Activated T-cell treated with anti-CD3 and anti-CD28 coated beads, Interleukin-2, amount 50 U/mL, for 1 hour (primary cell): ENCODE data around the gene MN1.

ENCODE experiments used
- DNase-seq: peaks from one replicate; pipeline ENCODE4 v3.0.0-alpha.2; 2020

MN1 gene

DNA sequence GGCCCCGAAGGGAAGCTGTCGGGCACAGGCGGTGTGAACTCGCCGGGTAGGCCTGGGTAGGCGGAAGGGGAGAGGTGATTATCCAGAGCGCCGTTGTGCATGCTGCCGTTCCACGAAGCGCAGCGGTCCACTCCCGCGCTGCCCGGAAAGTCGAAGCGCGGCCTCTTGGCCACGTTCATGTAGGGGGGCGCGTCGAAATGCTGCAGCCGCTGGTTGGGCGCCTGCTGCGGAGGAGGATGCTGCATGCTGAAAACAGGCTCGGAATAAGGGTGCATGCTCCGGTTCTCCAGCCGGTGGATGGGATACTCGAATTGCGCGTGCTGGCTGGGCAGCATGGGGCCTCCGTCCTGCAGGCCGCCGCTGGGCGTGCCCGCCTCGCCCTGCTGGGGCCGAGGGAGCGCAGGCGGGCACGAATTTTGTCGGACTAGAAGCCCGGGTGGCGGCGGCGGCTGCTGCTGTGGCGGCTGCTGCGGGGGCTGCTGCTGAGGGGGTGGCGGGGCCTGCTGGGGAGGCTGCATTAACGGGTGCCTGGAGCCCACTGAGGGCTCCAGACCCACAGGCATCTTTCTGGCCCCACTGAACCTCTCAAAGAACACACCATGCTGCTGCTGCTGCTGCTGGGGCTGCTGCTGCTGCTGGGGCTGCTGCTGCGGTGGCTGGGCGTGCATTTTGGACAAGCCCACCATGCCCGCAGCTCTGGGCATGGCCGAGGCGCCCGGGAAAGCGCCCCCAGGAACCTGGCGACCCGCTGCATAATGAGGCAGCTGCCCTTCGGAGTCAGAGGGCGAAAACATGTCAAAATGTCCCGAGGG, 2.3 kb downstream of the MN1 start:
- no peak for DNase-seq

DNA sequence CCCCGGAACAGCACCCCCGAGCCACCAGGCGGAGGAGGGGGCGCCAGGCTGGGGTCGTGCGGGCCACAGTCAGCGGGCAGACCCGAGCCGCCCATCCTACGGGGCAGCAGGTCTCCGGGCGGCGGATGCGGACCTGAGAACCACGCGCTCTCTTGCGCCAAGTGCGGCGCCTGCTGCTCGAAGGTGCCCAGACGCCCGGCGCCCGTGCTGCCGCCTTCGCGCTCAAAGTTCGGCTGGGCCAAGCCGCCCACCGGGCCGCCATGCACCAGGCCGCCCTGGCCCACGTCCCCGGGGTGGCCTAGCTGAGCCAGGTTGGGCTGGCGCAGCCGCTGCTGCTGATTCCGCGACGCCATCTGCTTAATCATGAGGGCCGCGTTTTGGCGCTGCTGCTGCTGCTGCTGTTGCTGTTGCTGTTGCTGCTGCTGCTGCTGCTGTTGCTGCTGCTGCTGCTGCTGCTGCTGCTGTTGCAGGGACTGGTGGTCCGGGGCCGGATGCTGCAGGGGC, 3.0 kb downstream of the MN1 start:
- DNase-seq: no peak

- no peak for DNase-seq
Observed at GRCh38 chr22:27797520-27798391, 3.8 kb downstream of the MN1 start.

- DNase-seq: no peak
Observed at GRCh38 chr22:27796829-27797519, 4.6 kb downstream of the MN1 start.

DNA sequence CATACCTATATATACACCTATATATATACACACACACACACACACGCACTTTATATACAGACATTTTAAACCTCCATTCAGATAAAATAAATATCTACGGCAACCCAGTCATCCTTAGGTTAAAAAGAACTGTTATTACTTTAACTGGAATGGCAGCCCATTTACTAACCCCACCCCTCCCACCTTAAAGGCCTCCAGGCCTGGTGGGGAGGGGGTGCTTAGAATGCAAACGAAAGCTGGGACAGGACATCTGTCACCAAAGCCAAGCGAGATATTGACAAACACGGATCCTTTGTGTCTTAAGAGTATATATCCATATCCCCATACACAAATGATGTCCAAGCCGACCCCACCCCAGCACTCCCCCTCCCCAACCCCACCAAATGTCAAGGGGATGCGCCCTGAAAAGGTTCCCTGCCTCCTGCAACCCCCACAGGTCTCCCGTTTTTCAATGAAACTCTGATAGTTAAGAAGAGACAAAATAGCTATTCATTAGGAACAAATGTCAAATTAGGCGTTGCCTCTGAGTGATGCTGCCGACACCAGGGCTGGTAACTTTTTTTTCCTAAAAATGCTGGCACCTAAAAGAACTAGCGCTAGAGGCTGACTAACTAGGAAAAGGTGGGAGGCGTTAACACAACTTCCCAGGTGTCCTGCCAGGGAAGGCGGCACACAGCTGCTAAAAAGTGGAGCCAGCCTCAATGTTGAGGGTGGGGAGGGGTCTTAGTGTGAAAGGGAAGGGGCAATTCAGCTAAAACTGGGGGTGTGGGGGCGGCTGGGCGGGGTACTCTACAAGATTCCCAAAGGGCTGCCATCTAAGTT, 5.6 kb downstream of the MN1 start:
- no peak for DNase-seq

DNA sequence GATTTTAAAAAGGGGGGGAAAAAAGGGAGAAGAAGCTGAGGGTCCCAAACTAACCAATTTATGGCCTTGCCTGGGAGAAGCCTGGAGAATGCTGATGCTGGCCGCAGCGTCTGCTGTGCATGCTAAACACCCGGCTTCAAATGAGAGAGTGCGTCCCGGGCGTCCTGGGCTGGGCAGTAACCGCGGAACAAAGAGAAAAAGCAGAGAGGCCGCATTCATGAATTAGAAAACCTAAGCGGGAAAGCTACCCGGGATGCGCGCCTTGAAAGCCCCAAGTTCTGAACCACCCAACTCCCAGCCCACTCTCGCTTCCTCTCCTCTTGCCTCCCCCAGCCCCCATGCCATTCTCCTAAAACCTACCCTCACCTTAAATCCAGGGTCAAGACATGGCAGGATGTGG, 6.5 kb downstream of the MN1 start:
- no peak for DNase-seq

DNA sequence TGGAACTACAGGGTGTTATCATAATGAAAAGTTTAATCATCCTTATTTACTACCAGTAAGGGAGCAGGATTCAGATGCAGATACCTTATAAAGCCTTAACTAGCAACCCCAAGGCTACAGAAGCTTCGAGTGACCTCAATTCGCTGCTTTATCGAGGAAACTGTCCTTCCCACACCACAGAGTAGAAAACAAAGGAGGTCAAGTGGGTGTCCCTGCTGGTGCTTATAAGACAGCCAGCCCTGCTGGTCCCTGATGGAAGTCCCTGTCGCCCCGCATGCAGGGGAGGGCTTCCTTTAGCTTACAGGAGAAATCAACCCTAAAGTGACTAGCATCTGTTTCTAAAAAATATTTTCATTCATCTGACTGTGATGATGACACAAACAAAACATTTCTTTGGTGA, 7.3 kb downstream of the MN1 start:
- no peak for DNase-seq

DNA sequence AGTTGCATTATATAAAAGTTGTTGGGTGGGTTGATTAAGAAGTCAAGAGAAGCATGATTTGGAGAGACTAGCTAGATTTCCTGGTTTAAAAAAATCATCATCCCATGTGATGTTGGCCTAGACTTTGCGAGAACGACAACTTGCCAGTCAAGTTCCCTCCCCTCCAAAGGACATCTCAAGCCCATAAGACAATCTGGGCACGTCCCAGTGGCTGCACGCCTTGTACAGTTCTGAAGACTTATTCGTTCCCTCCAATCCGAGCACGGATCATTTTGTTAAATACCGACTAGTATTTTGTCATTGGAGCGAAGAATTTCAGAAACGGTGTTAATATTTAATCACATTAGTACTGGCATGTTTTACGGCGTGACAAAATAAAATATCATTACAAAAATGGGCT, 8.0 kb downstream of the MN1 start:
- DNase-seq: no peak

DNA sequence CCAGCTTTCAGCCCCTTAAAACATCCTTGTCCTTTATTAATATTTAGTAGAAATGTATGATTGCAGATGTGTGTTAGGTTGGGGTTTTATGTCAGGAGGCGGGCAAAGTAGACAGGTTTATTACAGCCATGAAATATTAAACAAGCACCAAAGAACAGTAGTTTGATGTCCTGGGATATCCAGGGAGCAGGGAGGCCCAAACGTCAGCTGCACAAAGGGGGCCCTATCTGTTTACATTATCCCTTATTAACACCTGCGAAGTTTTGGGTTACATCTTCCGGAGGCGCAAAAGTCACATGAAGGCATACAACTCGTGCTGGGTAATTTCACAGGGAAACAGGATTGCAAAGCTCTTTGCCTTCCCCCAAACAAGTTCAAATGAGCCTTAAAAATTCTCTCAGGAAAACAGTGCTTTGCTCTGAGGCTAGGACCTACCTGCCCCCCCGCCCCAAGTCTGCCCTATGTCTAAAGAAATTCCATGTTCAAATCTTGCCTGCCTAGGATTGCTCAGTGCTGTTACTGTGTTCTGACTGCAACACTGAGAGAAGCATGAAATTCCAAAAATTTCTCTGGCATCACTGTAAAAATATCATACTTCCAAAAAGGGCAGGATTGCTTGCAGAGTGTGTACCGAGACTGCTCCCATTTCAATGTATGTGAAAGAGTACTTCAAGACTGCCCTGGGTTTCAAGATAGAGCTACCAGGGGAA, 8.9 kb downstream of the MN1 start:
- DNase-seq: no peak

DNA sequence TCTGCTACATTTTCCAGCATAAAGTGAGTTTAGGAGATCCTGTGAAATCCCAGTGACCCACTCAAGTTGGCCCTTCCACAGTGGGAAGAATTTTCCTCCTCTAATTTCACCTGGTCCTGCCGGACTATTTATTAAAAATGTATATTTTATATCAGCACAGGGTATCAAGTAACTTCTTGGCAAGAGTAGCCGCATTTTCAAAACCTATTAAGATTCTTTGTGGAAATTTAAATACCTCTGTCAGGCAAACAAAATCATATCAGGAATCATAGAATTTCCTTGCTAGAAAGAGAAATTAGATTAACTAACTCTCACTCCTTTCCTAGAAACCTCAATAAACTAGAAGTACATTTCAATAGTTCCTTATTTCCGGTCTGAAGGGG, 9.7 kb downstream of the MN1 start:
- no peak for DNase-seq

GRCh38 chr22:27791159-27791858, 10.2 kb downstream of the MN1 start:
- DNase-seq: no peak

DNA sequence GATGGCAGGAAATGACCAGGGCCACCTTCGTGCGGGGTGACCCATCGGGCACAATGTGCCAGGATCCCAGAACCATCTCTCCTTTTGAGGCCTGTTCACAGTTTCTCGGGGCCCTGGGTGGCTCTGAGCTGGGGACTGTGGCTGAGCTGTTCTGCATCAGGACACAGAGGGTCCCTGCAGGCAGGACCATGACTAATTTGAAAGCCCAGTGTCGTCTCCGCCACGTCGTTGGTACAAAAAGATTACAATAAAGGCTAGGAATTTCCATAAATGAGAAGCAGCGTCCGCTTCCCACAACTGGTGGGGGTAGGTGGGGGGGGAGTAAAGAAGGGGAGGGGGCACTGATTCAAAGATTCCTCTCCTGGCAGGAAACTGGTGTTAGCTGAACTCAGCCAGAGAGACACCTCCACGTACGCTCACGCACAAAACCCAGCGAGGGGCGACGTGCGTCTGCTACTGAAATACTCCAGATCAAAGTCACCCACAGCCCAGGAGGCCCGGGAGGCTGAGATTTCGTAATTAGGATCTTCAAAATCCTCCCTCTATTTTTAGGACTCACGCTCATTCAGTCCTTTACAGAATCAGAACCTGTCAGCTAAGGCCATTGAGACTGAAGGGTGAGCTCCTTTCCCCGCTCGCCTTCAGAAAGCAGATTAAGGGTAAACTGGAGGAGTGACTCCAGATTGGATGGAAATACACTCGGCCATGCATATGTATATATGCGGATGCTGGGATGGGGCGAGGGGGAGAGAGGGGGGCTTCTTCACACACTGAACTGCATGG, 11.0 kb downstream of the MN1 start:
- DNase-seq: no peak

DNA sequence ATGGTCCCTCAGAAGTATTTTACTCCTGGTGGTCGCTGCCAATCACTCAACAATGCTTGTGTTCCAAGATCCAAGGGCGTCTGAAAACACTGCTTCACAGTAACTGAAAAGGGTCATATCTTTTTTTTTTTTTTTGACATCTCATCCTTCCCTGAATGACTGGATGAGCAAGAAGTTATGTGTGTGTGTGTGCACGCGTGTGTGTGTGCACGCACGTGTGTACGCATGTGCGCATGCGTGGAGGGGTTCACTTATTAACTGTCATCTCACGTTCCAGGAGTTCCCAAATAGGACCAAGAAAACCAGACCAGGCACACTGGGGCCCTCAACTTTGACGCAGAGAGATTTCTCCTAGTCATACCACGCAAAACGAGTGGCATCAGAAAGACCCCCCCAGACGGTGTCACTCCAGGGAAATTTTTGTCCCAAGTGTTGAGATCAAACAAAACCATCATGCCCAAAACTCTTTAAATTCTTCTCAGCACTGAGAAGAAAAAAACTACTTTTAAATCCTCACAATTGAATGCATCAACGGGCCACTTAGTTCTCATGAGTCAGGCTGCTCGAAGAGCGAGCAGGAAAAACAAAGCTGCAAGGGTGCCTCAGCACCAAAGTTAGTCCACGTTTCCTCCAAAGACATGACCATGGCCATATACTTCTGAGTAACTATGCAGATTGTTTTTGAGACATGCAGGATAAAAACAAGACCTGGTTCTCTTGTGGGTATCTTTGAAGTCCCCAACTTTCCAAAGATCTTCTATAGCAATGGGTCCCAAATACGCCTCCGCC, 12.9 kb downstream of the MN1 start:
- no peak for DNase-seq

DNA sequence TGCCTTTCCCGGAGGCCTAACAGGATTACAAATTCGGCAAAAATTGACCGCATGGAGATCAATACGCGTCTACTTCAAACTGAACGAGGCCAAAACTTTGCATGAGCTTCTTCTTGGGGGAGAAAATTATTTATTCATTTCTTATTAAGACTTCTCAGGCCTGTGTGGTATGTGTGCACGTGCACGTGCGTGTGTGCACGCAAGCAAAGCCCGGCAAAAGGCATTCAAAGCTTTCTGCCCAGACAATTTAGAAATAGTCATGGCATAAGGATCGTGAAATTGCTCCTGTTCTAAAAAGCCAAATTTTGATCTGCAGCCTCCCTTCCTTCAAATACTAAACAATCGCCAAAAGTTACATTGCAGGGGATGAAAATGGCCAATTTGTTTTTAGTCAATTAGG, 14.6 kb downstream of the MN1 start:
- DNase-seq: no peak

DNA sequence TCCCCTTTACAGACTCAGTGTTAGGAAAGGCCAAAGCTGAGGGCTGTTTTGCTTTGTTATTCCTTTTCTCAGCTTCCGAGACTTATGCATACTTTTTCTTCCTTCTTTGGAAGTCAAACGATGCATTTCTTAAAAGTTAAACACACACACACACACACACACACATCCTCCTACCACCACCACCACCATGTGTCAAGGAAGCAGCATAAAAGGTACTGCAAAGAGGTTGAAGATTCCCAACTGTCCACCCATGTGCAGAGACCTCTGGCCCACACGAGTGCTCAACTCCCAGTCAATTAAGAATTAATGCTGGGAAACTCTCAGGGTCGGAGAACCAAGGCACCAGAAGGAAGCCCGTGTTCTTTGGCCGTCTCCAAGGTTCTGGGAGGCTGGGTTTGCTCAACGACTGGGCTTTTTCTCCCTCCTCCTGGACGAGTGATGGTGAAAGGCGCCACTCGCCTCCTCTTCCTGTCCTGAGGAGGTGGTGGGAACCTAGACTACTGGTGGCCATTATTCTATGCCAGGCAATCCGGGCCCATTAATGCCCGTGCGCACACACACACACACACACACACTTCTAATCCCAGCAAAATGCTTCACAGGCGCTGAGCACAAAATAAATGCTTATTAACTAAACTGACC, 15.1 kb downstream of the MN1 start:
- DNase-seq: no peak

DNA sequence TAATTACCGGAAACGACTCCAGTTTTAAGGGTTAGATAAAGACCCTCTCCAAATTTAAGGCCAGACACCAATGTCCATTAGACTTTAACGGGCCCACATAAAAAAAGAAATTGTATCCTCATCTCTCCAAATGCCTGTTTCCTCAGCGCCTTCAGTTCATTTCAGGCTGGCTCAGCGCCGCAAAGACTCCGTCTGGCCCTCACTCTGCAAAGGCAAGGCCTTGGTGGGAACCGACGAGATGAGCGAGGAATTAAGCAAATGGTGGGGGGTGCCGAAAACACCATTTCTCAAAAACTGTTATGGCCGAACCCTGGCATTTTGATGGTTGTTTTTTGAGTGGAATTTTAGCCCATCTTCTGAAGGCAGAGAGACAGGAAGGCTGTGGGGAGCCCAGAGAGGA, 15.7 kb downstream of the MN1 start:
- DNase-seq: no peak

DNA sequence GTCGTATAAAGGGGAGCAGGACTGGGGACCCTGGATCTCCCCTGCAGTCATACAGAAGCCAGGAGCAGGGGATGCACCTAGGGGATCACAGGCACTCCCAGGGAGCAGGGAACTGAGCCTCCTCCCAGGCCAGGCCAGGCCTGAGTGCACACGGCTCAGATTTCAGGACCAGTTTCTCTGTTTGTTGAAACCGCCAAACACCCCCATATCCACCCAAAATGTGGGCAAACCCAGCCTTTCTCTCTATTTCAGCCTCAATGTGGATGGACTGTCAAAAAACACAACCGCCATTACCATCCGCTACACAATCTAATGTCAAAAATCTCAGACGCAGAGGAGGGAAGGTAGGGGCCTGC, 17.5 kb downstream of the MN1 start:
- no peak for DNase-seq

DNA sequence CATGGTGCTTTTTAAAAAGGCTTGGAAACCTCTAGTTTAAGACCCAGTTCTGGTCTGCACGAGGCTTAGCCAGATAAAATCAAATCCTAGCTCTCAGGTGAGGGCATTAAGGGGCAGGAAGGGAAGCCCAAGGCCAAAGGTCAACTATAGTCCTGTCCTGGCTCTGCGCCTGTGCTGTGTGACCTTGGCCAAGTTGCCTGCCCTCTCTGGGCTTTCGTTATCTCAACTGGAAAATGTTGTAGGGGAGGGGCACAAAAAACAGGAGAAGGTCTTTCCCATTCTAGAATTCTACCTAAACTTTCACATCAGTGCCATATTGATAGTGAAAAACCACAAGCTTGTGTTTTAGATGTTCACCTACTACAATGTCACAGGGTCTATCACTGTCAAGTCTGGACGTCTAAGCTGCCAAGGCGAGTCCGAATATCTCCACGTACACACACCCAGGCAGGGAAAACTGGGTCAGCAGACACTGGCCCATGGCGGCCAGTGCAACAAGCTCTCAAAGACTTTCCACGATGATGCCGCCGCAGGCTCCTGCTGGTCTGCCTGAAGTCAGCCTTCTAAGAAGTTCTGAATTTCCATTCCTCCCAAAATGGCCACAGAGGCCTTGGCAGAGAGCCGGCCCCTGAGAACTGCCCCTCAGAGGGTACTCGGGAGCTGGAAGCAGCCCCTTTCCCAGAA, 18.0 kb downstream of the MN1 start:
- no peak for DNase-seq

DNA sequence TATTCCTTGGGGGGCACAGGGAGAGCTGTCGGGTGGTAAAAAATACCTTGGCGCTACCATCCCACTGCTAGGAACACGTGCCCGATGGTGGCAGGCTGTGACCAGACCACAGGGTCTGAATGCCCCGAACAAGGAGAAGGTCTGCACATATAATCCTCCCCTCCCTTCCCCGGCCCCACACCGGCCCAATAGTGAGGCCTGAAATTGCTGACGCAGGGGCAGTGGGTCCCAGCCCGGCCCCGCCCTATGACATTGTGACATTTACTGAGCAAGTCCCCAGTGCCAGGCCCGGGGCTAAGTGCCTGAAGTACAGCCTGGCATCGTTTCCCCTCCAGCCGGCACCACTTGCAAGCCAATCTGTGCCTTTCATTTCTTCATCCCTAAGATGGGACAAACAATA, 19.5 kb downstream of the MN1 start:
- DNase-seq: no peak
